B cell (primary cell): Measurements from ENCODE around the gene INF2. TPM values are rescaled to one million over a fixed set of nuclear protein-coding genes. Genes with fewer than 3 reads are reported as not detected.
"Not testable (repeated sequence)": the region's sequence is repeated elsewhere in the genome, so short reads cannot be mapped to it uniquely, and the experiment has no call there.

Experiments
- ATAC-seq: fragments of 200-7000 bp; cut with Tn5 transposase; one replicate; pipeline ENCODE4 v1.10.0; 2021; ENCODE audit warnings: low read depth, mild to moderate bottlenecking, moderate number of reproducible peaks, moderate library complexity
- CTCF ChIA-PET: fragments of 350-600 bp; sonication (Branson Sonifier 250); formaldehyde crosslinking; loops from one replicate; lab custom pipeline; 2021; ENCODE audit warnings: antibody characterized with exemption, inconsistent platforms; lab: Charles Lee
- POLR2A ChIA-PET: fragments of 350-600 bp; sonication (Branson Sonifier 250); formaldehyde crosslinking; loops from one replicate; lab custom pipeline; 2021; ENCODE audit warnings: antibody characterized with exemption; lab: Charles Lee
- DNase-seq: peaks from one replicate; pipeline ENCODE4 v3.0.0; 2013
- H2AFZ ChIP-seq: 2 replicates; pipeline ENCODE4 v1.6.1; 2012; ENCODE audit warnings: mild to moderate bottlenecking, low read depth, low read length; ENCODE audit not compliant: insufficient read depth, poor library complexity, severe bottlenecking
- H3K27ac ChIP-seq, 2 donors: 1 replicate in 1 of 2; 2 replicates in 1 of 2; pipeline ENCODE4 v1.5.1; 2012 to 2013; ENCODE audit warnings: low read length in 2 of 2, mild to moderate bottlenecking in 2 of 2, moderate library complexity in 1 of 2
- H3K27me3 ChIP-seq, 4 experiments: fragments of 200-600 bp in 1 of 4; sonication (generic) in 1 of 4; replicated peaks in 1 of 4; 1 replicate in 2 of 4; 2 replicates in 2 of 4; pipeline versions ENCODE4 v1.6.1 to v1.7.0; 2013 to 2016; ENCODE audit warnings: low read length in 3 of 4, mild to moderate bottlenecking in 2 of 4, mixed read lengths in 1 of 4, moderate library complexity in 1 of 4; ENCODE audit not compliant: insufficient read depth in 4 of 4, control insufficient read depth in 3 of 4; ENCODE audit errors: control extremely low read depth in 1 of 4
- H3K36me3 ChIP-seq, 2 experiments: replicated peaks in 1 of 2; 1 replicate in 1 of 2; 2 replicates in 1 of 2; pipeline versions ENCODE4 v1.6.1 to v1.7.1; 2013; ENCODE audit warnings: low read length in 1 of 2; ENCODE audit not compliant: insufficient read depth in 2 of 2, control insufficient read depth in 1 of 2; ENCODE audit errors: control extremely low read depth in 1 of 2, extremely low read depth in 1 of 2
- H3K4me1 ChIP-seq, 2 donors: fragments of 200-600 bp in 1 of 2; sonication (generic) in 1 of 2; 1 replicate in 1 of 2; 2 replicates in 1 of 2; pipeline versions ENCODE4 v1.5.1 to v1.6.1; 2013 to 2017; ENCODE audit warnings: low read length in 2 of 2; ENCODE audit not compliant: control insufficient read depth in 2 of 2, insufficient read depth in 2 of 2
- H3K4me2 ChIP-seq: replicated peaks from 2 replicates; pipeline ENCODE3; 2012; ENCODE audit warnings: mild to moderate bottlenecking, low read depth, low read length; ENCODE audit not compliant: poor library complexity, severe bottlenecking
- H3K4me3 ChIP-seq, 5 experiments: fragments of 200-600 bp in 1 of 5; sonication (generic) in 1 of 5; 1 replicate in 3 of 5; 2 replicates in 2 of 5; pipeline versions ENCODE4 v1.5.1 to v1.7.0; 2011 to 2016; ENCODE audit warnings: low read length in 4 of 5, mild to moderate bottlenecking in 4 of 5, low read depth in 2 of 5, control low read depth in 1 of 5, moderate library complexity in 1 of 5; ENCODE audit not compliant: insufficient read depth in 1 of 5; ENCODE audit errors: control extremely low read depth in 1 of 5, extremely low read depth in 1 of 5
- H3K79me2 ChIP-seq: fragments of 200-600 bp; sonication (generic); one replicate; pipeline ENCODE4 v1.6.0; 2016; ENCODE audit warnings: low read length; ENCODE audit not compliant: control insufficient read depth, insufficient read depth
- H3K9ac ChIP-seq: fragments of 200-600 bp; sonication (generic); 2 replicates; pipeline ENCODE4 v1.6.1; 2017; ENCODE audit warnings: mild to moderate bottlenecking, low read length, moderate library complexity
- H3K9me3 ChIP-seq, 3 donors: one replicate each; pipeline versions ENCODE4 v1.6.1 to v1.7.1; 2013; ENCODE audit warnings: low read length in 2 of 3; ENCODE audit not compliant: control insufficient read depth in 2 of 3, insufficient read depth in 1 of 3; ENCODE audit errors: control extremely low read depth in 1 of 3
- H4K20me1 ChIP-seq: 2 replicates; pipeline ENCODE4 v1.6.0; 2012; ENCODE audit warnings: mild to moderate bottlenecking, low read length; ENCODE audit not compliant: insufficient read depth, control insufficient read depth, poor library complexity, severe bottlenecking
- H3K27ac Mint-ChIP-seq: one replicate; pipeline ENCODE4 v1.8.0; 2021; ENCODE audit warnings: mixed read lengths
- H3K27me3 Mint-ChIP-seq: one replicate; pipeline ENCODE4 v1.8.0; 2021; ENCODE audit warnings: mixed read lengths
- H3K4me1 Mint-ChIP-seq: one replicate; pipeline ENCODE4 v1.8.0; 2021; ENCODE audit warnings: mixed read lengths
- H3K4me3 Mint-ChIP-seq: one replicate; pipeline ENCODE4 v1.8.0; 2021; ENCODE audit warnings: mixed read lengths
- H3K9me3 Mint-ChIP-seq: one replicate; pipeline ENCODE4 v1.8.0; 2022; ENCODE audit warnings: mixed read lengths; ENCODE audit not compliant: insufficient read depth
- CTCF ChIP-seq: fragments of 200-600 bp; IDR thresholded peaks from one replicate; pipeline ENCODE4 v1.8.0; 2022; ENCODE audit warnings: antibody characterized with exemption, mild to moderate bottlenecking
- EZH2 ChIP-seq: IDR thresholded peaks from 2 replicates; pipeline ENCODE4 v1.6.1; 2012; ENCODE audit warnings: borderline replicate concordance, low read depth, mild to moderate bottlenecking, moderate library complexity, low read length; ENCODE audit not compliant: insufficient read depth, poor library complexity, severe bottlenecking
- WGBS: methylation state at CpG from one replicate; pipeline ENCODE4 v1.1.5; 2013; ENCODE audit warnings: missing lambda C conversion rate; ENCODE audit not compliant: insufficient coverage; 5-methylcytosine and 5-hydroxymethylcytosine counted together
- intact Hi-C: fragments of 100-400 bp; cut with micrococcal nuclease; formaldehyde crosslinking; loops from one replicate; pipeline ENCODE4 v1.10.0; 2022
- polyA plus RNA-seq: library from polyadenylated mRNA; depleted of rRNA; stranded (reverse); fragments of >200 nt; gene quantifications from 2 replicates; pipeline ENCODE4 v1.2.3, GENCODE V29; 2012
- total RNA-seq, 2 donors: library from RNA; stranded (reverse); fragments of 120-200 nt in 1 of 2; gene quantifications; 1 replicate in 1 of 2; 2 replicates in 1 of 2; pipeline versions ENCODE4 v1.2.3 to v1.2.4, GENCODE V29; 2013 to 2022

INF2 gene
- total and polyA plus RNA-seq, 2 donors (not counting 1 experiment from before 2014, with no cell fraction given), result 90.2 to 100 TPM

- H3K27ac Mint-ChIP-seq, H2AFZ ChIP-seq, intact Hi-C loops, ATAC-seq, H3K9me3 Mint-ChIP-seq, H3K27ac ChIP-seq, H3K27me3 ChIP-seq, H3K9ac ChIP-seq, H3K4me2 ChIP-seq, CTCF ChIA-PET, H3K27me3 Mint-ChIP-seq, H3K4me3 ChIP-seq, H3K4me1 Mint-ChIP-seq, H3K79me2 ChIP-seq, H3K4me3 Mint-ChIP-seq, DNase-seq, H4K20me1 ChIP-seq, H3K36me3 ChIP-seq, H3K4me1 ChIP-seq, H3K9me3 ChIP-seq: not testable (repeated sequence)
- WGBS, result 94% methylated on average over 8 of the region's 73 CpGs
- POLR2A ChIA-PET, result interaction anchor here (0.5 kb wide), 1 partner anchor 24 kb away, joined by 5 read pairs; the partner anchor contains the start of gene SIVA1
Measured at GRCh38 chr14:104729176-104729834, 39.9 kb downstream of the INF2 start.

- H3K36me3 ChIP-seq, result no peaks in the 10 kb centered on the region
- Mint-ChIP-seq H3K9me3 (no peaks in the 10 kb centered on the region), H3K4me1 (peaks cover 3% of the 10 kb centered on the region), H3K4me3 (no peak overlapping the region), H3K27ac (no peak overlapping the region), H3K27me3 (peaks cover 8% of the 10 kb centered on the region)
- intact Hi-C loops, result no loop called here
- H3K9me3 ChIP-seq, result no peaks in the 10 kb centered on the region
- peaks cover 0 to 6% (median 3%) of the 10 kb centered on the region in 4 experiments for H3K27me3 ChIP-seq
- 99% methylated on average over 14 of the region's 16 CpGs for WGBS
- DNase-seq, result no peak
- H4K20me1 ChIP-seq, result no peaks in the 10 kb centered on the region
- H3K79me2 ChIP-seq, result no peaks in the 10 kb centered on the region
- H3K27ac ChIP-seq, result no peak overlapping the region
- CTCF ChIA-PET, result no interaction called here
- peaks cover under 1 to 2% of the 10 kb centered on the region in 2 donors for H3K4me1 ChIP-seq
- no peak overlapping the region for H3K4me2 ChIP-seq
- no peak overlapping the region for H3K4me3 ChIP-seq
- no peak overlapping the region for H3K9ac ChIP-seq
- TF ChIP-seq EZH2 (no peak), CTCF (no peak)
- no peak overlapping the region for H2AFZ ChIP-seq
- ATAC-seq, result no peak
- POLR2A ChIA-PET, result interaction anchor here (0.5 kb wide), 1 partner anchor 23 kb away, joined by 5 read pairs; the partner anchor contains the start of gene SIVA1
Measured at GRCh38 chr14:104729835-104730181, 40.4 kb downstream of the INF2 start.
